Measurements from ENCODE around the gene C1orf21. TPM values are rescaled to one million over a fixed set of nuclear protein-coding genes. Genes with fewer than 3 reads are reported as not detected.

The C1orf21 gene
- total and polyA plus RNA-seq, 2 donors (not counting 1 experiment from before 2014, with no cell fraction given) = under 0.01 to 0.32 TPM

- no peaks in the 10 kb centered on the region for H3K4me1 ChIP-seq (ENCODE audit: control insufficient read depth in 2 of 2, insufficient read depth in 2 of 2, low read length in 2 of 2)
- POLR2A ChIA-PET = no interaction called here
- no peak for DNase-seq
- H3K4me3 ChIP-seq (ENCODE audit: control extremely low read depth in 1 of 5, extremely low read depth in 1 of 5, insufficient read depth in 1 of 5, low read depth in 2 of 5, low read length in 4 of 5) = no peak overlapping the region
- Mint-ChIP-seq H3K27ac (no peak overlapping the region), H3K4me1 (no peaks in the 10 kb centered on the region), H3K4me3 (no peak overlapping the region), H3K27me3 (peaks cover 25% of the 10 kb centered on the region), H3K9me3 (ENCODE audit: insufficient read depth) (no peaks in the 10 kb centered on the region)
- no peak overlapping the region for H3K27ac ChIP-seq (ENCODE audit: low read length in 2 of 2)
- no peak for TF ChIP-seq CTCF (IDR thresholded peaks at IDR 0.05)
- no peak for TF ChIP-seq EZH2 (IDR thresholded peaks at IDR 0.05; ENCODE audit: borderline replicate concordance, insufficient read depth, low read depth, low read length, poor library complexity, severe bottlenecking)
- ATAC-seq (ENCODE audit: low read depth) = no peak
- WGBS (ENCODE audit: insufficient coverage) = 100% methylated on average over 2 of the region's 2 CpGs
- H3K36me3 ChIP-seq (replicated peaks in 1 of 2; ENCODE audit: control extremely low read depth in 1 of 2, control insufficient read depth in 1 of 2, extremely low read depth in 1 of 2, insufficient read depth in 2 of 2, low read length in 1 of 2) = no peaks in the 10 kb centered on the region
- CTCF ChIA-PET = no interaction called here
- H3K4me2 ChIP-seq (replicated peaks; ENCODE audit: low read depth, low read length, poor library complexity, severe bottlenecking) = no peak overlapping the region
- no peak overlapping the region for H2AFZ ChIP-seq (ENCODE audit: insufficient read depth, low read depth, low read length, poor library complexity, severe bottlenecking)
- no peaks in the 10 kb centered on the region for H3K9me3 ChIP-seq (ENCODE audit: control extremely low read depth in 1 of 3, control insufficient read depth in 2 of 3, insufficient read depth in 1 of 3, low read length in 2 of 3)
- intact Hi-C loops (cut with micrococcal nuclease) = no loop called here
- H3K79me2 ChIP-seq (ENCODE audit: control insufficient read depth, insufficient read depth, low read length) = no peaks in the 10 kb centered on the region
- no peaks in the 10 kb centered on the region for H3K27me3 ChIP-seq (replicated peaks in 1 of 4; ENCODE audit: control extremely low read depth in 1 of 4, control insufficient read depth in 3 of 4, insufficient read depth in 4 of 4, low read length in 3 of 4)
- H4K20me1 ChIP-seq (ENCODE audit: control insufficient read depth, insufficient read depth, low read length, poor library complexity, severe bottlenecking) = no peaks in the 10 kb centered on the region
- H3K9ac ChIP-seq (ENCODE audit: low read length) = no peak overlapping the region
These were observed 255.1 kb downstream of the C1orf21 start for GRCh38 chr1:184641894-184642293.

GRCh38 chr1:184643661-184644060 is 256.8 kb downstream of the C1orf21 start:
- Histone ChIP-seq H3K9ac (ENCODE audit: low read length) (no peak overlapping the region), H4K20me1 (ENCODE audit: control insufficient read depth, insufficient read depth, low read length, poor library complexity, severe bottlenecking) (no peaks in the 10 kb centered on the region), H3K9me3 (ENCODE audit: control extremely low read depth in 1 of 3, control insufficient read depth in 2 of 3, insufficient read depth in 1 of 3, low read length in 2 of 3) (no peaks in the 10 kb centered on the region), H3K79me2 (ENCODE audit: control insufficient read depth, insufficient read depth, low read length) (no peaks in the 10 kb centered on the region), H3K4me3 (ENCODE audit: control extremely low read depth in 1 of 5, extremely low read depth in 1 of 5, insufficient read depth in 1 of 5, low read depth in 2 of 5, low read length in 4 of 5) (no peak overlapping the region), H3K27ac (ENCODE audit: low read length in 2 of 2) (no peak overlapping the region), H3K4me2 (replicated peaks; ENCODE audit: low read depth, low read length, poor library complexity, severe bottlenecking) (no peak overlapping the region), H3K36me3 (replicated peaks in 1 of 2; ENCODE audit: control extremely low read depth in 1 of 2, control insufficient read depth in 1 of 2, extremely low read depth in 1 of 2, insufficient read depth in 2 of 2, low read length in 1 of 2) (no peaks in the 10 kb centered on the region), H2AFZ (ENCODE audit: insufficient read depth, low read depth, low read length, poor library complexity, severe bottlenecking) (no peak overlapping the region), H3K4me1 (ENCODE audit: control insufficient read depth in 2 of 2, insufficient read depth in 2 of 2, low read length in 2 of 2) (no peaks in the 10 kb centered on the region), H3K27me3 (replicated peaks in 1 of 4; ENCODE audit: control extremely low read depth in 1 of 4, control insufficient read depth in 3 of 4, insufficient read depth in 4 of 4, low read length in 3 of 4) (no peaks in the 10 kb centered on the region)
- WGBS (ENCODE audit: insufficient coverage) = no CpG with 5 or more reads among the region's 1 CpG
- Mint-ChIP-seq H3K4me1 (no peaks in the 10 kb centered on the region), H3K9me3 (ENCODE audit: insufficient read depth) (no peaks in the 10 kb centered on the region), H3K27ac (no peak overlapping the region), H3K27me3 (peaks cover 24% of the 10 kb centered on the region), H3K4me3 (no peak overlapping the region)
- intact Hi-C loops (cut with micrococcal nuclease) = no loop called here
- DNase-seq (no peak), ATAC-seq (ENCODE audit: low read depth) (no peak)
- POLR2A ChIA-PET = no interaction called here
- CTCF ChIA-PET = no interaction called here
- no peak for TF ChIP-seq EZH2 (IDR thresholded peaks at IDR 0.05; ENCODE audit: borderline replicate concordance, insufficient read depth, low read depth, low read length, poor library complexity, severe bottlenecking)
